RKO (cell line): Measurements from ENCODE around the gene FOXN4.
A peak's percentile ranks its signal among the peaks of the same experiment; 100 is the strongest.

Experiments used
- DNase-seq: peaks from one replicate; pipeline ENCODE4 v3.0.0-alpha.2; 2016; ENCODE audit warnings: low spot score

FOXN4 gene

DNA sequence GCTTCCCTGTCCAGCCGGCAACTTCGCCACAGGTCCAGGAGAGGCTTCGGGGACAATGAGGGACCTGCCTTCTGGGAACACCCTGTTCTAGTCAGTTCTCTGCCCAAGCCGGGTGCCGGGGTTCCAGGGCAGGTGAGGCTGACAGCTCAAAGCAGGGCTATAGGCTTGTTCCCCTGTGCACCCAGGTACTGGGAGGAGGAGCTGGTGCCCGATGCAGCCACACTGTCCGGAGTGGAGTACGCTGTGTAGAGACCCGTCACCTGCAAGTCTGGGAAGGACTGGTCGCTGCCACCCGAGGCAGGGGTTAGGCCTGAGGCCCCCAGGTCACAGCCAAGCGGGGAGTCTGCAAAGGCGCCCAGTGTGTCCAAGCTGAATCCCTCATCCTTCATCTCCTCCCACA lies 29.6 kb downstream of the FOXN4 start:
- DNase-seq: no peak

DNA sequence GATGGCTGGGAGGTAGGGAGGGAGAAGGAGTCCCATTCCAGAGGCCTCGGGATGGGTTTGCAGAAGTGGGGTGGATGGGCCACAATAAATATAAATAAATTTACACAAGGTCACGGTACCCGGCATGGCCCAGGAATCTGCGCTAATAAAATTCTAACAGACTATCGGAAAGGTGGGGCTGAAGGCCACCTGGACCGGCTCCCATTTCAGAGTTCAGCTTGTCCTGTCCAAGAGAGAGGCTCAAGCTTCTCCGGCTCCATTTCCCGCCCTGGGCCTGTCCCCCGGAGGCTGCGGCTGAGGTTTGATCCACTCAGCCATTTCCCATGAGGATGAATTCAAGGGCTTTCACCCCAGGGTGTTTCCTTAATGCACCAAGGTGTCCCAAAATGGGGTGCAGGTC lies 30.2 kb downstream of the FOXN4 start:
- DNase-seq: no peak

DNA sequence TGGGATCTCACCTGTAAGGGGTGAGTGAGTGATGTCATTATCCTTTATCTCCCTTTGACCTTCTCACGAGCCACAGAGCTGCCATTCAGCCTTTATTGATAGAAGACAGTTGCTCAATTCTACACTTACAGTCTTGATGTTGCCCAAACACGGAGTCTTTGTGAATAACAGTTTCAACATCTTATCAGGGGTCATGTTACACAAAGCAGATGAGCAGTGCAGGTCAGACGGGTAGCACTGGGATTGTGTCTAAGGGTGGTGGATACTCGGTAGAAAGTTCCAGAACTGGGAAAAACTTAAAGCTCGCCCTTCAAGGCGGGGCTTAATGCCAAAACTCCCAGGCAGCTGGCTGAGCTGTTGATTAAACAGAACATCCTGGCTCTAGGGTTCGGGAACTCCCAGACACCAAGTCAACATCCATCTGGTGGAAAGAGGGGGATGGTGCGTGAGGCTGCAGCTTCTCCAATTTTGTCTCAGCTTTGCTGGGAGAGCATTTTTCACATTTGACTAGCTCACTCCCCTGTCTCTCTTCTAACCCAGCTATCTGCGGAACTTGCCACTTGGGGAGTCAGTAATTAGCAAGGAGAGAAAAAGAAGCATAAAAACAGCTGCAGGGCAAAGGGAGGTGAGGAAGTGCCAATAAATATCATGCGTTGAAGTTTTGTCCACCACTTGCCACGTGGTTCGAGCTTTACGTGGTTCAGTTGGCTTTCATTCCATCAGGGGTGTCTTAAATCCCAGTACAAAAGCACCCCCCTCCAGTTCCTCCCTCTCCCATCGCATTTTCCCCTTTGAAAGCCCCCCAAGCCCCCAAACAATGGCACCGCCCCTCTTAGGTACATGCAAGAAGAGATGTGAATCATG lies 31.0 kb downstream of the FOXN4 start:
- no peak for DNase-seq

- no peak for DNase-seq
Observed at GRCh38 chr12:109277255-109277898, 31.7 kb downstream of the FOXN4 start.

DNA sequence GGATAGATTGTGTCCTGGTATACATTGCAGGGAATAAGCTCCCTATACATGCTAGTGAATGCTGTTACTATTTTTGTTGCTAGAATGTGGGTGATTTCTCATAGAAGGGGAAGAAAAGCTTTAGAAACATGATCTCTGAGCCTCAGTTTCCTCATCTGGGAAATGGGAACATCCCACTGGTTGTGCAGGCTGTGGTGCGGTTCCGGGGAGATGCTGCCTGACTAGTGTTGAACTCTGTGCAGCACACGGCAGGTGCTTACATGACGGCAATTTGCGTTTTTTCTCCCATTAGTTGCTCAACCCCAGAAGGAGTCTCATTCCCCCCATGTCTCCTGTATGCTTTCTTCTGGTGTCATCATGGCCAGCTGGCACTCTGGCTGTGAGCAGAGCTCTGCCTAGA lies 32.9 kb downstream of the FOXN4 start:
- DNase-seq: no peak

DNA sequence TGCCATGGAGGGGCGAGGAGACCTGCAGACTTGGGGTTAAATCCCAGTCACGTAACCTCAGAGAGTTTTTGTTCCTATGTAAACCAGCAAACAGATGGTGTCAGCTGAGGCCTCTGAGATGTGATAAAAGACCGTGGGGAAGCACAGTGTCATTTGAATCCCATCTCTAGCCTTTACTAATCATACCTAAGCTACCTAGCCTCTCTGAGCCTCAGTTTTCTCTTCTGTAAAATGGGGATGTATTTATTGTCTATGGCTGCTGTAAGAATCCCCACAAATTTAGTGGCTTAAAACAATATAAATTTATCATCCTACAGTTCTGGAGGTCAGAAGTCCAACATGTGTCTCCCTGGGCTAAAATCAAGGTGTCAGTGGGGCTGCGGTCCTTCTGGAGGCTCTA lies 33.9 kb downstream of the FOXN4 start:
- no peak for DNase-seq

DNA sequence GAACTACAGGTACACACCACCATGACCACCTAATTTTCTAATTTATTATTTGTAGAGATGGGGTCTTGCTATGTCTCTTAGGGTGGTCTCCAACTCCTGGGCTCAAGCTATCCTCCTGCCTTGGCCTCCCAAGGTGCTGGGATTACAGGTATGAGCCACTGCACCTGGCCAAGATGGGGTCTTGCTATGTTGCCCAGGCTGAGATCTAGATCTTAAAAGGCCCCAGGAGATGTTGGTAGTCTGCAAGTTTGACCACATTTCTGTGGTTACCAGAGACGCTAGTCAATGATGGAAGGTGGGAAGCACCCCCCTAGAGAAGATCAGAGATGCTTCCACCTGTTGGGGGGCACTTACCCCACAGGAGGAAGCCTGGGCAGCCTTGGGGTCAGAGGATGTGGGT lies 34.7 kb downstream of the FOXN4 start:
- no peak for DNase-seq

DNA sequence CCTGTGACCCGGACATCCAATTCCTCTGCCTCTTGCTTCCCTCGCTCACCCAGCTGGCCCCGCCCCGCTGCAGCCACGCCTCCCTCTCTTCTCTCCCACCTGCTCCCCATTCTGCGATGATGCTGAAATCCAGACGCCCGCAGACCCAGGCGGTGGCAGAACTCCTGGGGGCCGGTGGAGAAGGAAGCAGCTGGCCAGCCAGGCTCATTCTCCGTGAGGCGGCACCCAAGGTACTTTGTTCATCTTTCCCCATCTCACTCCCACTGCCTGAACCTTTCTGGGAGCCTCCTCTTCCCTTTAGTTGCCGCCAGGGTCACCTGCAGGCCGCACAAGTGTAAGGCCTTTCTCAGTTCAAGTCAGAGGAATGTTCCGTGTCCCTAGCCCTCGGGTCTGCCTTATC lies 35.7 kb downstream of the FOXN4 start:
- no peak for DNase-seq

GRCh38 chr12:109271418-109271817 lies 37.7 kb downstream of the FOXN4 start:
- DNase-seq: no peak

DNA sequence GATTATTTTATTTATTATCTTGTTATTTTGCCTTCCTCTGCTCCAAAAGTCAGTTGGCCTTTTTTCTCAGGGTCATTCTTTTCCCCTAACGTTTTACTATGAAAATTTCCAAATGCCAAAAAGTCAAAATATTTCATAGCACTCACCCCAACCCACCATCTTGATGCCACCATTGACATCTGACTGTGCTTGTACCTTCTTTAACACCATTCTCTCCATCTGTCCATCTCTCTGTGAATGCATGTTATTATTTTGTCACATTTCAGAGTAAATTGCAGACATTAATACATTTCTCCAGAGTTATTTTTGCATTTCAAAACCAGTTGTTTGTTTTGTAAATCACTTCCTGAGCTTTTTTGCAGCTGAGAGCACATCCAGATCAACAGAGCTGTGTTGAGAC lies 38.6 kb downstream of the FOXN4 start:
- no peak for DNase-seq

GRCh38 chr12:109269428-109269827 lies 39.7 kb downstream of the FOXN4 start:
- DNase-seq: no peak

- DNase-seq: no peak
Observed at GRCh38 chr12:109268896-109269295, 40.2 kb downstream of the FOXN4 start.

GRCh38 chr12:109267361-109267760 lies 41.7 kb downstream of the FOXN4 start:
- no peak for DNase-seq

DNA sequence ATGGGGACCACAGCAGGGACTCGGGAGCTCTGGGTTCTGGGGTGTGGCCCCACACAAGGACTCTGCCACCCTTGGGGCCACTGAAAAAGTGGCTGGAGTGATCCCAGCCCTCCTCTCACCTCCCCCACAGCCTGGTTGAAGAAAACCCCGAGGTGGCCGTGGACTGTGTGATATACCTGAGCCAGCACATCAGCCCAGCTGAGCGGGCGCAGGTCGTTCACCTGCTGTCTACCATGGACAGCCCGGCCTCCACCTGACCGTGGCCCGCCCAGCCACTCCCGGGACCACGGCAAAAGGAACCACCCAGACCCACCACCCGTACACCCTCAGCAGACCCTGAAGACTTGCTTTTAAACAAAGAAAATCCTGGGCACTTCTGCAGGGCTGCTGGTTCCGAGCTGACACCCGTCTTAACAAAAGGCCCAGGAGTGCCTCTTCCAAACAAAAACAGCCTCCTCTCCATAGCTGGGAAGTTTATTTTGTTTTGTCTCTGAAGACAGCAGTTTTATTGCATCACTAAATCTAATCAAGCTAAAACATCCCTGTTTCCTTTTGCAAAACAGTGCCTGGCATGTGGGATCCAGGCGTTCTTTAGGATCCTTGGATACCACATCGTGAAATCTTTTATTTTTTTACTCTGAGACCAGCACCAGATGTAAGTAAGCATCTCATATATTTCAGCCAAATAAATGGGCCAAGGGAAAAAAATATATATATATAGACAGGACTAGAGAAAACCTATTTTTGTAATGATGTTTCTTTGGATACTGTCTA lies 42.8 kb downstream of the FOXN4 start:
- DNase-seq: no peak

GRCh38 chr12:109264943-109265650 lies 44.0 kb downstream of the FOXN4 start:
- DNase-seq: no peak

DNA sequence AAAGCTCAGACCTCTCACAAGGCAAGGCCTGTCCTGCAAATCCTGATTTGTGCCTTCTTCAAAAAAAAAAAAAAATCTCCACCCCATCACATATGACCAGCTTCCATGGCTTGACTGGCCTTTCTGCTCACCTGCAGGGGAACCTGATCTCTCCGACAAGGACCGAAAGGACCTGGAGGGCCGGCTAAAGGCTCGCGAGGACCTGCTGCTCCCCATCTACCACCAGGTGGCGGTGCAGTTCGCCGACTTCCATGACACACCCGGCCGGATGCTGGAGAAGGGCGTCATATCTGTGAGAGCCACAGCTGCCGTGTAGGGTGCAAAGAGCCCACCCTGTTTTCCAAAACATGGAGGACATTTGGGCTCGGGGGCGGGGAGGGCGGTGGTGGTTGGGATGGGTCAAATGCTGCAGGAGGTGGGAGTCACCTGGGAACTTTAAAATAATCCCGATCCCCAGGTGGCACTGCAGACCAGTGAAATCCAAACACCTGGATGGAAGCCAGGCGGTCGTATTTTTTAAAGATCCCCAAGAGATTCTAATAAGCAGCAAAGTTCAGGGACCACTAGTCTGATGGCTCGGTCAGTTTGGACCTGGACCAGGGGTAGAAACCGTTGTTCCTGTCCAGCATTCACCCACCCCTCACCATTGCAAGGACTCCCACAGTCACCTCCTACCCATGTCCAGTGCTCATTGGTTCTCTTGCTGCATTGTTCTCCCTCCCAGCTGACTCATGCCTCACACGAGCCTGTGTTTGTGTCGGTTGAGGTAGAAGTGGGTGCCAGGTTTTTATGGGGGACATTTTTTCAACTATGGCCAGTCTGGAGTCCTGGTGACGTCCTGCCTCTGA lies 44.8 kb downstream of the FOXN4 start:
- peak; percentile 82 for DNase-seq

- no peak for DNase-seq
Observed at GRCh38 chr12:109263439-109263838, 45.6 kb downstream of the FOXN4 start.

GRCh38 chr12:109261939-109262338 lies 47.1 kb downstream of the FOXN4 start:
- no peak for DNase-seq

- no peak for DNase-seq
Observed at GRCh38 chr12:109261087-109261486, 48.0 kb downstream of the FOXN4 start.

DNA sequence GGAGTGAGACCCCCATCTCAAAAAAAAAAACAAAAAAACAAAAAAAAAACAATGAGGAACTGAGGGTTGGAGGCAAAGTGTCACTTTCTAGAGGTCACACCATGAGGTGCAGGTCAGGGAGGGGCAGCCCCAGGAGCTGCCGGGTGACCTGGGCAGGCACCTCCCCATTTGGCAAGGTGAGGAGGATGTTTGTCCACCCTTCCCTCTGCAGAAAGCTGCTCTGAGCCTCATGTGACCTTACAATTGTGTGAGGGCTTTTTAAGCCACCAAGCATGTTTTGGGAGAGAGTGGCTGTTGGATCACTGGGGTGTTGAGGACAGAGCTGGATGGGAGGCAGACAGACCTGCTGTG lies 49.6 kb downstream of the FOXN4 start:
- DNase-seq: no peak
